WERI-Rb-1 (cell line): ENCODE results near the gene EPB41.

Source experiments
- DNase-seq: peaks from one replicate; pipeline ENCODE4 v3.0.0-alpha.2; 2020
- H3K27ac ChIP-seq: fragments of 250-450 bp; sonication (Bioruptor Pico); 2 replicates; pipeline ENCODE4 v1.5.1; 2020; ENCODE audit warnings: mild to moderate bottlenecking, moderate library complexity
- H3K27me3 ChIP-seq: fragments of 250-450 bp; sonication (Bioruptor Pico); 2 replicates; pipeline ENCODE4 v1.5.1; 2021; ENCODE audit warnings: mild to moderate bottlenecking, low read depth, moderate library complexity; ENCODE audit not compliant: insufficient read depth, severe bottlenecking
- H3K36me3 ChIP-seq: fragments of 250-450 bp; sonication (Bioruptor Pico); 2 replicates; pipeline ENCODE4 v1.5.1; 2020; ENCODE audit warnings: mild to moderate bottlenecking, moderate library complexity
- H3K4me3 ChIP-seq: 2 replicates; pipeline ENCODE4 v1.5.1; 2011; ENCODE audit warnings: low read depth, mild to moderate bottlenecking, control low read depth, low read length
- H3K9me3 ChIP-seq: fragments of 250-450 bp; sonication (Bioruptor Pico); 2 replicates; pipeline ENCODE4 v1.5.1; 2021; ENCODE audit warnings: mild to moderate bottlenecking, moderate library complexity; ENCODE audit not compliant: severe bottlenecking
- CTCF ChIP-seq: IDR thresholded peaks from 2 replicates; pipeline ENCODE4 v1.5.1; 2011; ENCODE audit warnings: low read depth, mild to moderate bottlenecking, control low read depth, inconsistent platforms, low read length

The EPB41 gene

GRCh38 chr1:28985427-28985826 lies 71.1 kb downstream of the EPB41 start:
- no peaks in the 10 kb centered on the region for H3K27me3 ChIP-seq
- no peak overlapping the region for H3K27ac ChIP-seq
- no peak for DNase-seq
- peaks cover 3% of the 10 kb centered on the region for H3K9me3 ChIP-seq
- TF ChIP-seq CTCF, result no peak
- peaks cover 15% of the 10 kb centered on the region for H3K36me3 ChIP-seq
- H3K4me3 ChIP-seq, result no peak overlapping the region

GRCh38 chr1:28986306-28986910 lies 72.0 kb downstream of the EPB41 start:
- Histone ChIP-seq H3K27me3 (no peaks in the 10 kb centered on the region), H3K9me3 (peaks cover 3% of the 10 kb centered on the region), H3K4me3 (no peak overlapping the region), H3K36me3 (peaks cover 15% of the 10 kb centered on the region), H3K27ac (no peak overlapping the region)
- no peak for TF ChIP-seq CTCF
- no peak for DNase-seq

GRCh38 chr1:29002792-29003191 lies 88.4 kb downstream of the EPB41 start:
- H3K27ac ChIP-seq, result no peak overlapping the region
- no peak overlapping the region for H3K4me3 ChIP-seq
- peaks cover 18% of the 10 kb centered on the region for H3K36me3 ChIP-seq

GRCh38 chr1:29004288-29004687 lies 89.9 kb downstream of the EPB41 start:
- Histone ChIP-seq H3K9me3 (no peaks in the 10 kb centered on the region), H3K27ac (no peak overlapping the region), H3K27me3 (no peaks in the 10 kb centered on the region), H3K4me3 (no peak overlapping the region), H3K36me3 (peaks cover 15% of the 10 kb centered on the region)
- no peak for TF ChIP-seq CTCF
- DNase-seq, result no peak

More at GRCh38 chr1:29002792-29003191, 88.4 kb downstream of the EPB41 start:
- no peak for TF ChIP-seq CTCF
- H3K9me3 ChIP-seq, result no peaks in the 10 kb centered on the region
- H3K27me3 ChIP-seq, result no peaks in the 10 kb centered on the region
- DNase-seq, result no peak

GRCh38 chr1:29004798-29005197 lies 90.4 kb downstream of the EPB41 start:
- no peak for TF ChIP-seq CTCF
- DNase-seq, result no peak
- Histone ChIP-seq H3K36me3 (peaks cover 14% of the 10 kb centered on the region), H3K27ac (no peak overlapping the region), H3K4me3 (no peak overlapping the region), H3K9me3 (no peaks in the 10 kb centered on the region), H3K27me3 (no peaks in the 10 kb centered on the region)

GRCh38 chr1:29011775-29012174 lies 97.4 kb downstream of the EPB41 start:
- no peak overlapping the region for H3K4me3 ChIP-seq
- H3K9me3 ChIP-seq, result no peaks in the 10 kb centered on the region
- no peak for DNase-seq
- no peaks in the 10 kb centered on the region for H3K27me3 ChIP-seq
- TF ChIP-seq CTCF, result no peak
- no peak overlapping the region for H3K27ac ChIP-seq
- peaks cover 7% of the 10 kb centered on the region for H3K36me3 ChIP-seq
